GM18909 (cell line): ENCODE data around the gene PCBP4.

ENCODE experiments used
- ATAC-seq: cut with Tn5 transposase; IDR thresholded peaks from one replicate; pipeline ENCODE4 v1.9.1; 2021; ENCODE audit warnings: mild to moderate bottlenecking; ENCODE audit not compliant: unreplicated experiment, poor library complexity

The PCBP4 gene

GRCh38 chr3:51958603-51959521 lies 8.4 kb downstream of the PCBP4 start:
- ATAC-seq: no peak

- no peak for ATAC-seq
Measured at GRCh38 chr3:51957520-51958205, 9.6 kb downstream of the PCBP4 start.

GRCh38 chr3:51955893-51956770 lies 11.1 kb downstream of the PCBP4 start:
- ATAC-seq: peak; percentile 44

- ATAC-seq: no peak
Measured at GRCh38 chr3:51955175-51955892, 11.9 kb downstream of the PCBP4 start, which contains the start of gene GPR62. Gene GPR62 (plus strand): TSS chr3:51955381. CDS start chr3:51955653, 272 bp downstream.

GRCh38 chr3:51954713-51955112 lies 12.5 kb downstream of the PCBP4 start:
- no peak for ATAC-seq

GRCh38 chr3:51954105-51954504 lies 13.1 kb downstream of the PCBP4 start:
- no peak for ATAC-seq

- ATAC-seq: no peak
Measured at GRCh38 chr3:51953445-51953844, 13.8 kb downstream of the PCBP4 start.

GRCh38 chr3:51950899-51951298 lies 16.4 kb downstream of the PCBP4 start:
- ATAC-seq: no peak

GRCh38 chr3:51949121-51949520 lies 18.1 kb downstream of the PCBP4 start:
- no peak for ATAC-seq

GRCh38 chr3:51948016-51948580 lies 19.2 kb downstream of the PCBP4 start:
- ATAC-seq: no peak

GRCh38 chr3:51947215-51947900 lies 19.9 kb downstream of the PCBP4 start:
- ATAC-seq: no peak

- no peak for ATAC-seq
Measured at GRCh38 chr3:51946796-51947195, 20.5 kb downstream of the PCBP4 start.

GRCh38 chr3:51945926-51946705 lies 21.1 kb downstream of the PCBP4 start:
- ATAC-seq: no peak

GRCh38 chr3:51945031-51945840 lies 22.0 kb downstream of the PCBP4 start:
- ATAC-seq: no peak

GRCh38 chr3:51944451-51945021 lies 22.7 kb downstream of the PCBP4 start:
- no peak for ATAC-seq

GRCh38 chr3:51943451-51944391 lies 23.5 kb downstream of the PCBP4 start:
- ATAC-seq: no peak
